ENCODE data around the gene NTSR1.

- TF ChIP-seq POLR2AphosphoS5 (IDR thresholded peaks at IDR 0.05): no peak
- TF ChIP-seq CTCF (IDR thresholded peaks at IDR 0.05): no peak
- TF ChIP-seq POLR2A (IDR thresholded peaks at IDR 0.05): no peak
- TF ChIP-seq EP300 (IDR thresholded peaks at IDR 0.05; ENCODE audit: low read depth): no peak
These were observed 63.5 kb downstream of the NTSR1 start for GRCh38 chr20:62772103-62772611.
